IPS-18a (cell line): ENCODE data around the gene MBLAC2.

ENCODE experiments used
- H3K27ac ChIP-seq: one replicate; pipeline ENCODE4 v1.5.1; 2013; ENCODE audit warnings: low read length
- H3K27me3 ChIP-seq: one replicate; pipeline ENCODE4 v1.6.1; 2013; ENCODE audit warnings: mild to moderate bottlenecking, low read length; ENCODE audit not compliant: control insufficient read depth, insufficient read depth
- H3K36me3 ChIP-seq: one replicate; pipeline ENCODE4 v1.6.1; 2013; ENCODE audit warnings: low read depth, low read length; ENCODE audit not compliant: control insufficient read depth
- H3K4me1 ChIP-seq: one replicate; pipeline ENCODE4 v1.6.1; 2013; ENCODE audit warnings: low read depth, low read length; ENCODE audit not compliant: control insufficient read depth
- H3K4me3 ChIP-seq: one replicate; pipeline ENCODE4 v1.5.1; 2013; ENCODE audit warnings: low read length
- H3K9ac ChIP-seq: one replicate; pipeline ENCODE4 v1.6.1; 2013; ENCODE audit warnings: mild to moderate bottlenecking, low read length, moderate library complexity
- H3K9me3 ChIP-seq: one replicate; pipeline ENCODE4 v1.6.1; 2013; ENCODE audit warnings: low read depth, low read length; ENCODE audit not compliant: control insufficient read depth

The MBLAC2 gene

DNA sequence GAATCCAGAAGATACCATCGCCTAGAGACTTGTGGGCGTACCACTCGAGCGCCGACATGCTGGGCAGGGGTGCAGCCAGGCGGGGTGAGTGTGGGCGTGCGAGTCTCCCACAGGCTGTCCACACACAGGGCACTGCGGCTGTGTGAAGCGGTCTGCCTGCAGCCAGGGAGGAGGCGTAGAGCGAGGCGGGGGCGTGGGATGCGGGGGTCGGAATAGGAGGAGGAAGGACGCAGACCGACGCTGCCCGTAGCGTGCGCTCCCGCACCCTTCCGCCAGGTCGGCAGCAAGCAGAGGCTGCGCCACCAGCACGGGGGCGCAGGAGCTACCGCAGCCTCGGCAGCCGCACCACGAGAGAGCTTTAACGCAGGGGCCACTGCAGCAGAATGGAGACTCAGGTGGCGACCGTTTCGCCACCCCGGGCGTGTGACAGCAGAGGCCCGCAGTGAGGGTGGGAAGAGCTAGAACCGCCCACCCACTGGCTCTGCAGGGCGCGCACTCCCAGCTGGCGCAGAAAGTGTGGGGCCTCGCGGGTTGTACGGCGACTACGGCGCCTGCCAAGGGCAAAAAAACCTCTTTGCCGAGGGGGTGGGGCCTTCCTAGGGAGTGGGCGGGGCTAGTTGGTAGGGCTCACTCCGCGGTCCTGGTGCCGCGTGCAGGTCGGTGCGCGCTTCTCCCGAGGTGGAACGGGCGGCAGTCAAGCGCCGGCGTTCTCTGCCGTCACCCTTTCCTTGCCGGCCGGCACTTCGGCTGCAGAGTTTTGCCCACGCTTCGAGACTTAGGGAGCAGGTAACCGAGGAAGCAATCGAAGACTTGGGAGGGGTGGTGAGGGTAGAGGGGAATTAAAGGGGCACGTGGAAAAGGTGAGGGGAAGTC lies at the start of gene MBLAC2, which contains the start of gene POLR3G:
TSS of gene MBLAC2 (minus strand) at position 537 of the 873 bp plus-strand sequence. CDS start at position 58, 479 bp downstream.
TSS of gene POLR3G (plus strand) at position 630 of the 873 bp plus-strand sequence. CDS start 10,704 bp downstream, outside the sequence.
- H3K4me3 ChIP-seq: peak within 1 kb of the TSS; percentile 84
- H3K9me3 ChIP-seq: no peaks in the 10 kb centered on the region

GRCh38 chr5:90519081-90519480 lies 44.5 kb upstream of the MBLAC2 start:
- Histone ChIP-seq H3K4me1 (no peaks in the 10 kb centered on the region), H3K36me3 (peaks cover 21% of the 10 kb centered on the region), H3K27me3 (no peaks in the 10 kb centered on the region), H3K9ac (no peak overlapping the region), H3K4me3 (no peak overlapping the region), H3K9me3 (no peaks in the 10 kb centered on the region), H3K27ac (no peak overlapping the region)

More for the DNA sequence above, at the start of gene MBLAC2, which contains the start of gene POLR3G:
- peaks cover 7% of the 10 kb centered on the region for H3K36me3 ChIP-seq
- peaks cover 36% of the 10 kb centered on the region for H3K4me1 ChIP-seq
- peak within 1 kb of the TSS; percentile 22 for H3K27ac ChIP-seq
- H3K9ac ChIP-seq: peak within 1 kb of the TSS; percentile 78
- no peaks in the 10 kb centered on the region for H3K27me3 ChIP-seq

DNA sequence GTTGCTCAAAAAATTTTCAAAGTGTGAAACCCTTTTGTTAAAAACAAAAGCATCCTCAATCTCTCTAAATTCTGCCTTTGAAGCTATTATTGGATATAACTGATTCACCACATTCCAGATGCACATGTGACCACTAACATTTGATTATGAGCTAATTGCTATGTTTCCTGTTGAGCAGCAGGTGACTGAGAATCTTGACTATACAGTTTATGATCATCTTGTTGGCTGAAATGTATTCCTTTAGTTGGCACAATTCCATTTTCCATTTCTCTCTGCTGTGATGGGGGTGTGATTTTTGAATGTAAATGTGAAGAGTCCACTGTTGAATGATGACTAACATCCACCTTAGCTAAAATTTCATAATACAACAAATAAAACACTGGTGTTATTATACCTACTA lies 44.1 kb upstream of the MBLAC2 start:
- no peaks in the 10 kb centered on the region for H3K27me3 ChIP-seq

GRCh38 chr5:90514520-90514919 lies 39.9 kb upstream of the MBLAC2 start:
- Histone ChIP-seq H3K9ac (no peak overlapping the region), H3K27me3 (no peaks in the 10 kb centered on the region), H3K27ac (no peak overlapping the region), H3K9me3 (no peaks in the 10 kb centered on the region), H3K36me3 (peaks cover 41% of the 10 kb centered on the region), H3K4me1 (no peaks in the 10 kb centered on the region), H3K4me3 (no peak overlapping the region)

More for the DNA sequence above, 44.1 kb upstream of the MBLAC2 start:
- Histone ChIP-seq H3K9ac (no peak overlapping the region), H3K36me3 (peaks cover 23% of the 10 kb centered on the region), H3K4me3 (no peak overlapping the region), H3K27ac (no peak overlapping the region), H3K4me1 (no peaks in the 10 kb centered on the region), H3K9me3 (no peaks in the 10 kb centered on the region)

- H3K4me3 ChIP-seq: no peak overlapping the region
- H3K36me3 ChIP-seq: peaks cover 63% of the 10 kb centered on the region
- no peaks in the 10 kb centered on the region for H3K4me1 ChIP-seq
- no peaks in the 10 kb centered on the region for H3K27me3 ChIP-seq
- no peaks in the 10 kb centered on the region for H3K9me3 ChIP-seq
- no peak overlapping the region for H3K9ac ChIP-seq
- no peak overlapping the region for H3K27ac ChIP-seq
Observed at GRCh38 chr5:90510438-90510837, 35.9 kb upstream of the MBLAC2 start.

DNA sequence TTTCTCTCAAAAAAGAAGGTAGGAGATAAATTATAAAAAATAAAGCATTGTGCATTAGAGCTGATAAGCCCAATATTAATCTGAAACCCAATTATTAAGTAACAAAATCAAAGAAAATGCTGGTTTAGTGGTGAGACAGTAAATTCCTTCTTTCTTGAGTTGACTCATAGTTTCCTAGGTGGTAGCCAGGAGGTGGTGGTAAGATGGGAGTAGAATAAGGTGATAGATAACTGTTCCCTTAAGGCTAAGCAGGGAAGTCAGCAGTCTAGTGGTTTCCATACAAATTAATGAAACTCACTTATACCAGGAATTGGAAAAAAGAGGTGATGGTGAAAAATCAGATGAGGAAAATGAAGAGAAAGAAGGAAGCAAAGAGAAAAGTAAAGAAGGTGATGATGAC lies 31.6 kb upstream of the MBLAC2 start:
- H3K27ac ChIP-seq: no peak overlapping the region
- no peaks in the 10 kb centered on the region for H3K9me3 ChIP-seq
- no peak overlapping the region for H3K4me3 ChIP-seq
- H3K36me3 ChIP-seq: peaks cover 74% of the 10 kb centered on the region
- H3K4me1 ChIP-seq: no peaks in the 10 kb centered on the region
- H3K27me3 ChIP-seq: no peaks in the 10 kb centered on the region
- no peak overlapping the region for H3K9ac ChIP-seq

- Histone ChIP-seq H3K9me3 (no peaks in the 10 kb centered on the region), H3K27ac (no peak overlapping the region), H3K4me1 (no peaks in the 10 kb centered on the region), H3K27me3 (no peaks in the 10 kb centered on the region), H3K4me3 (no peak overlapping the region), H3K9ac (no peak overlapping the region), H3K36me3 (peaks cover 76% of the 10 kb centered on the region)
Observed at GRCh38 chr5:90504743-90505142, 30.2 kb upstream of the MBLAC2 start.

- H3K36me3 ChIP-seq: peaks cover 79% of the 10 kb centered on the region
Observed at GRCh38 chr5:90503596-90503995, 29.0 kb upstream of the MBLAC2 start.

DNA sequence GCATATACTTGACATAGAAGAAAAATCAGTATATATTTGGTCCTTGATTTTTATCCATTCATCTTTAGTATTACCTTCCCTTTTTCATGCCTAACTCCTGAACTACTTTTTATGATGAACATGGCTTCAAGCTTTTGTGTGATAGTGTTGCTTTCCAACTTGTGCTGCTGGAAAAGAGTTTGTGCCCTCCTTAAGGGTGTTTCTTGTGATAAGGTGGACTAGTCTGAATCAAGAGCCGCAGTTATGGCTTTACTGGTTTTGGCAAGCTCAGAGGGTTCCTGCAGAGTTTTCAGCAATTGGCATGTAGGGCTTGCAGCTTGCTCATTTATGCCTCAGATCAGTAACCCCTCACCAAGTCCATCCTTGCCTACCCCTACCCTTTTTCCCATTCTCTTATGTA lies 20.6 kb upstream of the MBLAC2 start:
- Histone ChIP-seq H3K4me3 (no peak overlapping the region), H3K9me3 (no peaks in the 10 kb centered on the region), H3K27ac (no peak overlapping the region), H3K9ac (no peak overlapping the region), H3K4me1 (no peaks in the 10 kb centered on the region), H3K27me3 (no peaks in the 10 kb centered on the region), H3K36me3 (peaks cover 77% of the 10 kb centered on the region)

More at GRCh38 chr5:90503596-90503995, 29.0 kb upstream of the MBLAC2 start:
- Histone ChIP-seq H3K27me3 (no peaks in the 10 kb centered on the region), H3K27ac (no peak overlapping the region), H3K4me1 (no peaks in the 10 kb centered on the region), H3K9me3 (no peaks in the 10 kb centered on the region), H3K9ac (no peak overlapping the region), H3K4me3 (no peak overlapping the region)

DNA sequence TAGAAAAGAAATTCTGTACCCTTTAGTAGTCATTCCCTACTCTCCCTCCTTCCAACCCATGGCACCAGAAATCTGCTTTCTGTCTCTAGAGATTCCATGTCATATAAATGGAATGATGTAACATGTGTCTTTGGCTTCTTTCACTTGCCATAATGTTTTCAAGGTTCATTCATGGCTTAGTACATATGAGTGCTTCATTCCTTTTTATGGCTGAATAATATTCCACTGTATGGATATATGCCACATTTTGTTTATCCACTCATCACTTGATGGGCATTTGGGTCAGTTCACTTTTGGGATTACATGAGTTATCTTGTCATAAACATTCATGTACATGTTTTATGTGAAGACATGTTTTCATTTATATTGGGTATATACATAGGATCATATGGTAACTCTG lies 19.5 kb upstream of the MBLAC2 start:
- H3K27ac ChIP-seq: no peak overlapping the region
- no peaks in the 10 kb centered on the region for H3K4me1 ChIP-seq
- H3K9me3 ChIP-seq: no peaks in the 10 kb centered on the region
- peaks cover 77% of the 10 kb centered on the region for H3K36me3 ChIP-seq
- H3K4me3 ChIP-seq: no peak overlapping the region
- no peaks in the 10 kb centered on the region for H3K27me3 ChIP-seq
- H3K9ac ChIP-seq: no peak overlapping the region

GRCh38 chr5:90488791-90489190 lies 14.2 kb upstream of the MBLAC2 start:
- no peaks in the 10 kb centered on the region for H3K27me3 ChIP-seq
- no peak overlapping the region for H3K4me3 ChIP-seq
- H3K9ac ChIP-seq: no peak overlapping the region
- no peaks in the 10 kb centered on the region for H3K9me3 ChIP-seq
- no peak overlapping the region for H3K27ac ChIP-seq
- peaks cover 75% of the 10 kb centered on the region for H3K36me3 ChIP-seq
- H3K4me1 ChIP-seq: peaks cover 9% of the 10 kb centered on the region

- no peak overlapping the region for H3K9ac ChIP-seq
- H3K4me3 ChIP-seq: no peak overlapping the region
- H3K9me3 ChIP-seq: no peaks in the 10 kb centered on the region
- peaks cover 28% of the 10 kb centered on the region for H3K4me1 ChIP-seq
- peaks cover 59% of the 10 kb centered on the region for H3K36me3 ChIP-seq
- no peak overlapping the region for H3K27ac ChIP-seq
- no peaks in the 10 kb centered on the region for H3K27me3 ChIP-seq
Observed at GRCh38 chr5:90484540-90484939, 10.0 kb upstream of the MBLAC2 start.
